HepG2 (cell line): ENCODE data around the gene TMEM61. TPM values are rescaled to one million over a fixed set of nuclear protein-coding genes. Genes with fewer than 3 reads are reported as not detected.

Experiments
- AFF4 ChIP-seq: sonication (generic); formaldehyde crosslinking; IDR thresholded peaks from 2 replicates; pipeline ENCODE4 v1.4.0; 2020; ENCODE audit warnings: missing genetic modification reagents
- ATF2 ChIP-seq: sonication (generic); formaldehyde crosslinking; IDR thresholded peaks from 2 replicates; pipeline ENCODE4 v1.4.0; 2020; ENCODE audit warnings: missing genetic modification reagents
- MIER3 ChIP-seq: IDR thresholded peaks from 2 replicates; pipeline ENCODE4 v1.6.1; 2016; ENCODE audit warnings: missing compliant biosample characterization, borderline replicate concordance
- NFE2 ChIP-seq: sonication (generic); formaldehyde crosslinking; IDR thresholded peaks from 2 replicates; pipeline ENCODE4 v1.4.0; 2020; ENCODE audit warnings: missing genetic modification reagents
- NR2C2 ChIP-seq: sonication (generic); formaldehyde crosslinking; IDR thresholded peaks from 2 replicates; pipeline ENCODE4 v1.4.0; 2020; ENCODE audit warnings: missing genetic modification reagents, mild to moderate bottlenecking, moderate library complexity, borderline replicate concordance
- NR2F2 ChIP-seq: IDR thresholded peaks from 2 replicates; pipeline ENCODE4 v1.6.1; 2012; ENCODE audit warnings: low read depth, inconsistent platforms, borderline replicate concordance
- SOX13 ChIP-seq, 3 experiments: fragments of 450-650 bp in 1 of 3; sonication (generic) in 1 of 3; formaldehyde crosslinking in 1 of 3; IDR thresholded peaks in 2 of 3; conservative IDR thresholded peaks in 1 of 3; 2 replicates each; pipeline versions ENCODE4 v1.5.0 to v1.6.1; 2016 to 2020; ENCODE audit warnings: antibody characterized with exemption in 1 of 3, mild to moderate bottlenecking in 1 of 3, missing compliant biosample characterization in 1 of 3, missing genetic modification reagents in 1 of 3, moderate library complexity in 1 of 3
- ZFP1 ChIP-seq: IDR thresholded peaks from 2 replicates; pipeline ENCODE4 v1.6.1; 2016
- ZNF350 ChIP-seq: sonication (generic); formaldehyde crosslinking; IDR thresholded peaks from 2 replicates; pipeline ENCODE4 v1.4.0; 2020; ENCODE audit warnings: mild to moderate bottlenecking, low read depth, missing genetic modification reagents, borderline replicate concordance
- ZNF597 ChIP-seq: sonication (generic); formaldehyde crosslinking; IDR thresholded peaks from 2 replicates; pipeline ENCODE4 v1.5.0; 2020; ENCODE audit warnings: missing genetic modification reagents
- ZNF609 ChIP-seq: sonication (generic); formaldehyde crosslinking; IDR thresholded peaks from 2 replicates; pipeline ENCODE4 v1.4.0; 2020; ENCODE audit warnings: mild to moderate bottlenecking, missing genetic modification reagents, borderline replicate concordance
- ZNF850 ChIP-seq: sonication (generic); formaldehyde crosslinking; conservative IDR thresholded peaks from 2 replicates; pipeline ENCODE4 v1.9.0; 2021; ENCODE audit warnings: mild to moderate bottlenecking, missing genetic modification reagents
- polyA plus RNA-seq, 8 experiments: library from polyadenylated mRNA; depleted of rRNA in 3 of 8; stranded (reverse) in 7 of 8; unstranded in 1 of 8; fragments of >200 nt; fragmentation: Illumina TruSeq in 4 of 8; extraction: Trizol in 4 of 8; gene quantifications; 2 replicates each; pipeline versions ENCODE4 v1.2.1 to v1.2.3, GENCODE V29; 2011 to 2016; ENCODE audit warnings: low read depth in 4 of 8, missing spikeins in 1 of 8, mixed read lengths in 1 of 8; ENCODE audit not compliant: insufficient read depth in 1 of 8
- total RNA-seq, 5 experiments: library from RNA; depleted of rRNA; stranded (reverse); fragments of >200 nt; fragmentation: Illumina TruSeq; extraction: Trizol; gene quantifications; 2 replicates each; pipeline ENCODE4 v1.2.3, GENCODE V29; 2016; ENCODE audit warnings: low read depth in 1 of 5

Gene TMEM61
- total and polyA plus RNA-seq, 2 of the 13 experiments (the other 11 are each of a cell fraction or from before 2014, with no cell fraction given), result not detected

- TF ChIP-seq AFF4 (CRISPR knock-in tag) (no peak), SOX13 (IDR thresholded peaks at IDR 0.05) (no peak), SOX13 (CRISPR knock-in tag; conservative IDR thresholded peaks at IDR 0.05 in 1 of 2, IDR thresholded peaks at IDR 0.05 in 1 of 2) (peak in 1 of 2 experiments; percentile 26; a peak in 1 of 4 replicates), ZFP1 (CRISPR knock-in tag) (no peak), MIER3 (CRISPR knock-in tag) (0 out of 2 replicates have a peak, but pooled peaks have one; percentile 26), NFE2 (CRISPR knock-in tag) (no peak), ATF2 (CRISPR knock-in tag) (0 out of 2 replicates have a peak, but pooled peaks have one; percentile 33), ZNF350 (CRISPR knock-in tag) (no peak), ZNF609 (CRISPR knock-in tag) (peak; percentile 29; the same call in 1 of the 2 replicates), NR2C2 (CRISPR knock-in tag) (peak; percentile 32; the same call in 1 of the 2 replicates), ZNF850 (CRISPR knock-in tag) (no peak), ZNF597 (no peak), NR2F2 (peak; percentile 59; the same call in 1 of the 2 replicates)
- TF ChIP-seq, all 625 proteins: peak for 21
These were observed 55.5 kb downstream of the TMEM61 start (continued) for GRCh38 chr1:55035904-55036303.
